Subcutaneous abdominal adipose tissue (tissue), 5 donors: ENCODE data around the gene IGFBP2.
"Not testable (repeated sequence)": the region's sequence is repeated elsewhere in the genome, so short reads cannot be mapped to it uniquely, and the experiment has no call there.

Experiments
- H3K27ac ChIP-seq: one replicate; pipeline ENCODE4 v1.7.0; 2013; ENCODE audit warnings: low read depth, mild to moderate bottlenecking, inconsistent platforms, low read length, moderate library complexity
- H3K27me3 ChIP-seq, 5 donors: one replicate each; pipeline ENCODE4 v1.7.0; 2013; ENCODE audit warnings: low read length in 5 of 5, inconsistent platforms in 1 of 5; ENCODE audit not compliant: control insufficient read depth in 5 of 5, insufficient read depth in 4 of 5
- H3K36me3 ChIP-seq, 5 donors: one replicate each; pipeline ENCODE4 v1.7.0; 2013; ENCODE audit warnings: low read length in 5 of 5; ENCODE audit not compliant: control insufficient read depth in 5 of 5, insufficient read depth in 5 of 5
- H3K4me1 ChIP-seq, 5 donors: one replicate each; pipeline ENCODE4 v1.7.0; 2013; ENCODE audit warnings: low read length in 5 of 5, mild to moderate bottlenecking in 3 of 5, moderate library complexity in 1 of 5; ENCODE audit not compliant: control insufficient read depth in 5 of 5, insufficient read depth in 5 of 5
- H3K4me3 ChIP-seq, 5 donors: one replicate each; pipeline ENCODE4 v1.7.0; 2013; ENCODE audit warnings: low read length in 5 of 5, low read depth in 1 of 5
- H3K9ac ChIP-seq, 5 donors: one replicate each; pipeline ENCODE4 v1.7.0; 2013; ENCODE audit warnings: low read length in 5 of 5, mild to moderate bottlenecking in 4 of 5, moderate library complexity in 3 of 5
- H3K9me3 ChIP-seq, 5 donors: one replicate each; pipeline ENCODE4 v1.7.0; 2013; ENCODE audit warnings: low read length in 5 of 5; ENCODE audit not compliant: control insufficient read depth in 5 of 5
- donor health status: healthy.
- donor health status: healthy.
- donor health status: healthy.
- donor health status: healthy.
- donor health status: healthy.

The IGFBP2 gene

DNA sequence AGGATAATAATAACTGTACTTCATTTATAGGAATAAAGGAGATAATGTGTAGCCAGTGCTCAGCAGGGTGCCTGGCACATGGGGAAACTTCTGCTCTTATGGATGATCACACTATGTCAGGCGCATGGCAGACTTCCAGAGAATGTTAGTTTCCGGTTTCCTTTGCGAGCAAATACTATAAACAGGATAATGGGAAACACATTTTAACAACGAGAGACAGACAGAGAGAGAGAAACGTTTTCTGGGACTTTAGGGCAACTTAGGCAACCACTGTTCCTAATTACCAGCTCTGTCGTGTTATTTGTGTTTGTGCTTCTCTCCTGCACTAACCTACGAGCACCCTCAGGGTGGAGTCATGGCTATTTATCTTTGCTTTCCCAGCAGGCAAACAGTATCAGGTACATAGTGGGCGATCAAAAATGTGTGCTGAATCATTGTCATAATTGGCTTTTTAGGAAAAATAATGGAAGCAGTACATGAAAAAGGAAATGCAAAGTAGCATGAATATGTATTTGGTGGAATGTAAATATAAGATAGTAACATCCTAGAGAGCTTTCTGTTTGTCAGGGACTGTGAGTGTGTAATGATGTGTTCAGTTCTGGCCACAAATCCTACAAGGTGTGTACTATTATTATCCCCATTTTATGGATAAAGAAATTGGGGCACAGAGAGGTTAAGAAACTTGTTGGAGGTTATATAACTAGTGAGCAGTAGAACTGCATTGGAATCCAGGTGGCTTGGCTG lies 36.8 kb upstream of the IGFBP2 start:
- Histone ChIP-seq H3K9ac (no peak overlapping the region), H3K36me3 (no peaks in the 10 kb centered on the region), H3K4me3 (peak overlapping the region in 2 of 5 donors; percentile 2 to 41), H3K27me3 (peaks cover 0 to 3% (median 2%) of the 10 kb centered on the region in 5 donors), H3K4me1 (peaks cover 2 to 22% (median 14%) of the 10 kb centered on the region in 5 donors), H3K9me3 (no peaks in the 10 kb centered on the region), H3K27ac (no peak overlapping the region)

DNA sequence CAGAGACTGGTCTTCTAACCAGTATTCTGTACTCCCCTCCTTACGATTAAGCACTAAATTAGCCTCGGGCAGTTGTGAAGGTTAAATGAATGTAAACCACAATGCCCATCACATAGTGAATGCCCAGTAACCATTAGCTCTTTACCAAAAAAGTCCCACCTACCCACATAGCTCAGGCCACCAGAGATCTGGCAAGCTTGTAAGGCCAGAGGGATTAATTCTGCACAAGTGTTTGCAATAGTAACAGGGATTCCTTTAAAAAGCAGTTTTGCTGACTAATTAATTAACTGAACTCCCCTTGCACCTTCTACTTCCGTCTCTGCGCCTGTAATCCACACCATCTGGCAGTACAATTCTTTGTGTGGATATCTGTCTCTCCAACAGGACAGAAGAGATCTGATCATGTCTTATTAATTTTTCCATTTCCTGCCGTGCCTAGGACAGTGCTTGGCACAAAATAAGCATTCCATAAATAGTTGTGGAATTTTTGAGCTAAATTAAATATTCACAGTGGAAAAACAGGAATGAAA lies 36.2 kb upstream of the IGFBP2 start:
- Histone ChIP-seq H3K27ac (no peak overlapping the region), H3K27me3 (peaks cover 0 to 3% (median 2%) of the 10 kb centered on the region in 5 donors), H3K4me1 (peaks cover 2 to 22% (median 14%) of the 10 kb centered on the region in 5 donors), H3K9ac (no peak overlapping the region), H3K4me3 (no peak overlapping the region), H3K36me3 (no peaks in the 10 kb centered on the region), H3K9me3 (no peaks in the 10 kb centered on the region)

DNA sequence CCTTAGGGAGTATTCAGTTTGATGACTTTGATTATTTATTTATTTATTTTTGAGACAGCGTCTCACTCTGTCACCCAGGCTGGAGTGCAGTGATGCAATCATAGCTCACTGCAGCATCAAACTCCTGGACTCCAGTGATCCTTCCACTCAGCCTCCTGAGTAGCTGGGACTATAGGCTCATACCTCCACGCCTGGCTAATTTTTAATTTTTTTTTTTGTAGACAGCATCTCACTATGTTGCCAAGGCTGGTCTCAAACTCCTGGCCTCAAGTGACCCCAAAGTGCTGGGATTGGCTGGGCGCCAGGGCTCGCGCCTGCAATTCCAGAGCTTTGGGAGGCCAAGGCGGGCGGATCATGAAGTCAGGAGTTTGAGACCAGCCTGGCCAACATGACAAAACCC lies 35.4 kb upstream of the IGFBP2 start:
- not testable (repeated sequence) for H3K27ac ChIP-seq, H3K9ac ChIP-seq, H3K4me3 ChIP-seq, H3K27me3 ChIP-seq, H3K36me3 ChIP-seq, H3K9me3 ChIP-seq
- H3K4me1 ChIP-seq = peaks cover 2 to 22% (median 14%) of the 10 kb centered on the region in 5 donors

DNA sequence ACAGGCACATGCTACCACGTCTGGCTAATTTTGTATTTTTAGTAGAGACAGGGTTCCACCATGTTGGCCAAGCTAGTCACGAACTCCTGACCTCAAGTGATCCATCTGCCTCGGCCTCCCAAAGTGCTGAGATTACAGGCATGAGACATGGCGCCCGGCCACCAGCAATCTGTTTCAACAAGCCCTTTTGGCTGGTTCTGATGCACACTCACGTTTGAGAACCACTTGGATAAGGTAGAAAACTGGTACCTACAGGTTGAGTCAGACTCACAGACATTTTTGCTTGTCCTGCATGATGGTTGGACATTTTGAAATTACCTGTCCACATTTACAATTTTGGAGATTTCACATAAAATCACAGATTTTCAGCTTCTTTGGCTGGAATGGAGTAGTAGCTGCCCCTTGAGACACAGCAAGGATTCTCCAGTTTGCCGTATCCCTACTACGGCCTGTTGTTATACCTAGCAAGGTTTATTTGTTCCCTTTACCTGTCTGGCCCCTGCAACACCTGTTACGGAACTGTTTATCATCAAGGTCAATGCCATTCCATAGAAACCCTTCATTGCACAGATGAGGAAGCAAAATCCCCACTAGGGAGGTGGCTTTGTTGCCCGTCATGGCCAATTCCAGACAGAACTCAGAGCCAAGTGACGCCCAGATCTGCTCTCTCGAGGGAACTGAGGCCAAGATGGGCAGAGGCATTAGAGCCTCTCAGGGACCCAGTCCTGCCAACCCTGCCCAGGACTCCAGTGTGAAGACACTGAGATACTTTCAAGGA lies 31.4 kb upstream of the IGFBP2 start:
- Histone ChIP-seq H3K4me1 (peaks cover 0 to 16% (median 7%) of the 10 kb centered on the region in 5 donors), H3K9ac (no peak overlapping the region), H3K36me3 (no peaks in the 10 kb centered on the region), H3K4me3 (no peak overlapping the region), H3K27ac (no peak overlapping the region), H3K27me3 (peaks cover 5 to 16% (median 8%) of the 10 kb centered on the region in 5 donors), H3K9me3 (no peaks in the 10 kb centered on the region)

DNA sequence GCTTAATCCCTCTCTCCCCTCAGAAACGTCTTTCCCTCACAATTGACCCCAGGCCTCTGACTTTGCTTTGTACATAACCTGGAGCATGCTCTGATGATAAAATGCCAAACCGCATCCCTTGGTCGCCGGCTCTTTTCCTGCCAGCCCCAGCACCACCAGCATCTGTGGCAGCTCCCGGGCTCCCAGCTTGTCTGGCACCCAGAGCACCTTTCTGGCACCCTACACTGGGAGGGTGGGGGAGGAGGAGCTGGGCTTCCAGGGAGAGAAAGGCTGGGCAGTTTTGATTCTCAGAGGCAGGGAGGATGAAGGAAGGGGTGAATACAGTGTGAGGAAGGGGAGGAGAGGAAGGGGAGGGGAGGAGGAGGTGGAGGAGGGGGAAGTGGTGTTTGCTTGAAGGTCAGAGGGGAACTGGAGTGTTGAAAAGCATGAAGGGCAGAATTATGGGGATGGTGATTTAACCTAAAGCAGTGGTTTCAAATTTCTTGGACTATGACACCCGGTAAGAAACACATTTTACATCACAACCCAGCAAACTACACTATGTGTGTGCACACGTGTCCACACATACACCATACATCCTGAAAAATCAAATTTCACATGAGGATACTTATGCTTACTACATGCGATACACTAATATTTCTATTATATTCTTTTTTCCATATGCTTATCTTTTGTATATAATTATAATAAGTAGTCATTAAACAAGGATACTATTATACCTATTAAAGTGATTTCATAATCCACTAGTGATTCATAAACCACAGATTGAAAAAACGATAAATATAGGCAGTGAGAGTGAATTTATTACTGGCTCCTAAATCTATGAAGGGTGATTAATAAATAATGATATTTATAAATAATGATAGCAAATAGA lies 30.0 kb upstream of the IGFBP2 start:
- peaks cover 5 to 22% (median 8%) of the 10 kb centered on the region in 5 donors for H3K27me3 ChIP-seq
- no peak overlapping the region for H3K27ac ChIP-seq
- H3K4me3 ChIP-seq = no peak overlapping the region
- no peaks in the 10 kb centered on the region for H3K9me3 ChIP-seq
- no peaks in the 10 kb centered on the region for H3K36me3 ChIP-seq
- peaks cover 0 to 7% (median 0%) of the 10 kb centered on the region in 5 donors for H3K4me1 ChIP-seq
- H3K9ac ChIP-seq = no peak overlapping the region

DNA sequence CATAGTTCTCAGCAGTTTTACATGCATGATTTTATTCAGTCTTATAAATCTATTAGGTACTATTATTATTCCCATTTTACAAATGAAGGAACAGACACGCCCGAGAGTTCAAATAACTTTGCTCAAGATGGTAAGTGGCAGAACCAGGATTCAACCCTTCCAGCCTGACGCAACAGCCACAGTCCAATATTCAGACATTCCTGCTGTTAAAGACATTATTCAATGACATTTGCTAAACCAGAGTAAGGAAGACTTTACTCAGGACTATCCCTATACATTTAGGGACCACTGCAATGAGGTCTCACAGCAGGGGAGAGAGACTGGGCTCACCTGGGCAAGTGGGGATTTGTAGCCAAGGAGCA lies 29.4 kb upstream of the IGFBP2 start:
- Histone ChIP-seq H3K9me3 (no peaks in the 10 kb centered on the region), H3K27ac (no peak overlapping the region), H3K36me3 (no peaks in the 10 kb centered on the region), H3K4me3 (no peak overlapping the region), H3K4me1 (peaks cover 0 to 7% (median 0%) of the 10 kb centered on the region in 5 donors), H3K27me3 (peaks cover 5 to 22% (median 8%) of the 10 kb centered on the region in 5 donors), H3K9ac (no peak overlapping the region)

DNA sequence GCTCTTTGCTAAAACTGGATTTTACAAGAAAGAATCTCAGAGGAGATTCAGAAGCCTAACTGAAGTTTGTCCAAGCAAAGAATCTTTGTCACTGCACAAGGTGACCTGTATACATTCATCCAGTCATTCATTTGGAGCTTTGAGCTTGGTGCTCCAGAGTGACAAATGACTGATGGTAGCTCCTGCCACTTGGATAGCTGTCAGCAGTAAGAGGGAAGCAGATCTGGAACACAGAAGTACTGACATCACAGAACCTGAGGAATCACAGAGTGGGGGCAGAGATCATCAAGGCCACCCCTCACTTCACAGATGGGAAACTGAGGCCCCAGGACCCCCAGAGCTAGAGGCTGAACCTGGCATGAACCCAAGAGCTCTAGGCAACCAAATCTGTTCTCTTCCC lies 28.8 kb upstream of the IGFBP2 start:
- H3K36me3 ChIP-seq = no peaks in the 10 kb centered on the region
- H3K9ac ChIP-seq = no peak overlapping the region
- H3K9me3 ChIP-seq = no peaks in the 10 kb centered on the region
- H3K27me3 ChIP-seq = peaks cover 5 to 22% (median 8%) of the 10 kb centered on the region in 5 donors
- H3K4me3 ChIP-seq = no peak overlapping the region
- peaks cover 0 to 7% (median 0%) of the 10 kb centered on the region in 5 donors for H3K4me1 ChIP-seq
- no peak overlapping the region for H3K27ac ChIP-seq

DNA sequence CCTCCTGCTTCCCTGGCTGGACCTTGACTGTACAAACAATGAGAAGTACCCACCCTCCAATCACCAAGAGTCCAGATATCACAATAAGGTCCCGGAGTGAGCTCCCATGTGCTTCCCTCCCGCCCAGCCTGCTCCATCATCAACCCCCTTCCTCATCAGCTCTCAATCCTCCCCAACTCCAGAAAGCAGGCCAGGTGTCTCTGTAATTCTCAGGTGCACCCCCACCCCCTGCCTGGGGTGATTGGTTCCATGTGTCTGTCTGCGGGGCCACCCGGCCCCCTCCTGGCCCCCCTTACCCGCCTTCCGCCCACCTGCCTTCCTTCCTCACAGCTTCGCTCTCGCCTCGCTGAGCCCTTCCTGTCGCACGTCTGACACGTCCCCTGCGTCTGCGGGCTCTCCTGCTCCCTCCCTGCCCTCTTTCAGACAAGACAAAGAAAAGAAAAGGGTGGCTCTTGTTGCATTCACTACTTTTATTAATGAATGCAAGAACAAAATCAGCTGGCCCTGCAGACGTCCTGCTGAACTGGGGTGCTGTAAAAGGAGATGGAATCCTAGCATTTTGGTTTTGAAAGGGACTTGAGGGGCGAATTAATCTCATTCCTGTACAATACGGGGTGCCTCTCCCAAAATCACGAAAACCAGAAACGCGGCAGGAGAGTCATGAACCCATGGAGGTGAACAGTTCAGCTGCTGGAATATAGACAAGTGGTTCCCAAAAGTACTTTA lies 26.5 kb upstream of the IGFBP2 start:
- Histone ChIP-seq H3K9ac (no peak overlapping the region), H3K27ac (no peak overlapping the region), H3K4me3 (peak overlapping the region in 1 of 5 donors; percentile 9), H3K36me3 (no peaks in the 10 kb centered on the region), H3K27me3 (peaks cover 5 to 22% (median 8%) of the 10 kb centered on the region in 5 donors), H3K9me3 (no peaks in the 10 kb centered on the region), H3K4me1 (peaks cover 0 to 7% (median 0%) of the 10 kb centered on the region in 5 donors)

DNA sequence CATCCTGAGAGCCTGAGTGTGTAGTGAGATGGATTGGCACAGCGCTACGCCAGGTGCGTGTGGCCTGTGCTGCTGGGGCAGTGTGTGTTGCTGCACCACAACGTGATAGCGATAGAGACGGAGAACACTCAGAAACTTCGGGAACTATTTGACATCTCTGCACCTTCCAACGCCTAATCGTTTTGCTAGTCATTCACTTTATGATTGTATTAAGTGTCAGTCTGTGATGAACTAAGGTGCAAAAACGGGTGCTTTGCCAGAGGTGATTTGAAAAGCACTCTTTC lies 26.0 kb upstream of the IGFBP2 start:
- Histone ChIP-seq H3K27me3 (peaks cover 5 to 22% (median 8%) of the 10 kb centered on the region in 5 donors), H3K27ac (no peak overlapping the region), H3K4me1 (peaks cover 0 to 7% (median 0%) of the 10 kb centered on the region in 5 donors), H3K36me3 (no peaks in the 10 kb centered on the region), H3K4me3 (no peak overlapping the region), H3K9me3 (no peaks in the 10 kb centered on the region), H3K9ac (no peak overlapping the region)
